B cell (primary cell): Measurements from ENCODE around the gene SAMM50. TPM values are rescaled to one million over a fixed set of nuclear protein-coding genes. Genes with fewer than 3 reads are reported as not detected.

Source experiments
- ATAC-seq: fragments of 200-7000 bp; cut with Tn5 transposase; one replicate; pipeline ENCODE4 v1.10.0; 2021; ENCODE audit warnings: low read depth, mild to moderate bottlenecking, moderate number of reproducible peaks, moderate library complexity
- CTCF ChIA-PET: fragments of 350-600 bp; sonication (Branson Sonifier 250); formaldehyde crosslinking; loops from one replicate; lab custom pipeline; 2021; ENCODE audit warnings: antibody characterized with exemption, inconsistent platforms; lab: Charles Lee
- POLR2A ChIA-PET: fragments of 350-600 bp; sonication (Branson Sonifier 250); formaldehyde crosslinking; loops from one replicate; lab custom pipeline; 2021; ENCODE audit warnings: antibody characterized with exemption; lab: Charles Lee
- DNase-seq: peaks from one replicate; pipeline ENCODE4 v3.0.0; 2013
- H2AFZ ChIP-seq: 2 replicates; pipeline ENCODE4 v1.6.1; 2012; ENCODE audit warnings: mild to moderate bottlenecking, low read depth, low read length; ENCODE audit not compliant: insufficient read depth, poor library complexity, severe bottlenecking
- H3K27ac ChIP-seq, 2 donors: 1 replicate in 1 of 2; 2 replicates in 1 of 2; pipeline ENCODE4 v1.5.1; 2012 to 2013; ENCODE audit warnings: low read length in 2 of 2, mild to moderate bottlenecking in 2 of 2, moderate library complexity in 1 of 2
- H3K27me3 ChIP-seq, 4 experiments: fragments of 200-600 bp in 1 of 4; sonication (generic) in 1 of 4; replicated peaks in 1 of 4; 1 replicate in 2 of 4; 2 replicates in 2 of 4; pipeline versions ENCODE4 v1.6.1 to v1.7.0; 2013 to 2016; ENCODE audit warnings: low read length in 3 of 4, mild to moderate bottlenecking in 2 of 4, mixed read lengths in 1 of 4, moderate library complexity in 1 of 4; ENCODE audit not compliant: insufficient read depth in 4 of 4, control insufficient read depth in 3 of 4; ENCODE audit errors: control extremely low read depth in 1 of 4
- H3K36me3 ChIP-seq, 2 experiments: replicated peaks in 1 of 2; 1 replicate in 1 of 2; 2 replicates in 1 of 2; pipeline versions ENCODE4 v1.6.1 to v1.7.1; 2013; ENCODE audit warnings: low read length in 1 of 2; ENCODE audit not compliant: insufficient read depth in 2 of 2, control insufficient read depth in 1 of 2; ENCODE audit errors: control extremely low read depth in 1 of 2, extremely low read depth in 1 of 2
- H3K4me1 ChIP-seq, 2 donors: fragments of 200-600 bp in 1 of 2; sonication (generic) in 1 of 2; 1 replicate in 1 of 2; 2 replicates in 1 of 2; pipeline versions ENCODE4 v1.5.1 to v1.6.1; 2013 to 2017; ENCODE audit warnings: low read length in 2 of 2; ENCODE audit not compliant: control insufficient read depth in 2 of 2, insufficient read depth in 2 of 2
- H3K4me2 ChIP-seq: replicated peaks from 2 replicates; pipeline ENCODE3; 2012; ENCODE audit warnings: mild to moderate bottlenecking, low read depth, low read length; ENCODE audit not compliant: poor library complexity, severe bottlenecking
- H3K4me3 ChIP-seq, 5 experiments: fragments of 200-600 bp in 1 of 5; sonication (generic) in 1 of 5; 1 replicate in 3 of 5; 2 replicates in 2 of 5; pipeline versions ENCODE4 v1.5.1 to v1.7.0; 2011 to 2016; ENCODE audit warnings: low read length in 4 of 5, mild to moderate bottlenecking in 4 of 5, low read depth in 2 of 5, control low read depth in 1 of 5, moderate library complexity in 1 of 5; ENCODE audit not compliant: insufficient read depth in 1 of 5; ENCODE audit errors: control extremely low read depth in 1 of 5, extremely low read depth in 1 of 5
- H3K79me2 ChIP-seq: fragments of 200-600 bp; sonication (generic); one replicate; pipeline ENCODE4 v1.6.0; 2016; ENCODE audit warnings: low read length; ENCODE audit not compliant: control insufficient read depth, insufficient read depth
- H3K9ac ChIP-seq: fragments of 200-600 bp; sonication (generic); 2 replicates; pipeline ENCODE4 v1.6.1; 2017; ENCODE audit warnings: mild to moderate bottlenecking, low read length, moderate library complexity
- H3K9me3 ChIP-seq, 3 donors: one replicate each; pipeline versions ENCODE4 v1.6.1 to v1.7.1; 2013; ENCODE audit warnings: low read length in 2 of 3; ENCODE audit not compliant: control insufficient read depth in 2 of 3, insufficient read depth in 1 of 3; ENCODE audit errors: control extremely low read depth in 1 of 3
- H4K20me1 ChIP-seq: 2 replicates; pipeline ENCODE4 v1.6.0; 2012; ENCODE audit warnings: mild to moderate bottlenecking, low read length; ENCODE audit not compliant: insufficient read depth, control insufficient read depth, poor library complexity, severe bottlenecking
- H3K27ac Mint-ChIP-seq: one replicate; pipeline ENCODE4 v1.8.0; 2021; ENCODE audit warnings: mixed read lengths
- H3K27me3 Mint-ChIP-seq: one replicate; pipeline ENCODE4 v1.8.0; 2021; ENCODE audit warnings: mixed read lengths
- H3K4me1 Mint-ChIP-seq: one replicate; pipeline ENCODE4 v1.8.0; 2021; ENCODE audit warnings: mixed read lengths
- H3K4me3 Mint-ChIP-seq: one replicate; pipeline ENCODE4 v1.8.0; 2021; ENCODE audit warnings: mixed read lengths
- H3K9me3 Mint-ChIP-seq: one replicate; pipeline ENCODE4 v1.8.0; 2022; ENCODE audit warnings: mixed read lengths; ENCODE audit not compliant: insufficient read depth
- EZH2 ChIP-seq: IDR thresholded peaks from 2 replicates; pipeline ENCODE4 v1.6.1; 2012; ENCODE audit warnings: borderline replicate concordance, low read depth, mild to moderate bottlenecking, moderate library complexity, low read length; ENCODE audit not compliant: insufficient read depth, poor library complexity, severe bottlenecking
- WGBS: methylation state at CpG from one replicate; pipeline ENCODE4 v1.1.5; 2013; ENCODE audit warnings: missing lambda C conversion rate; ENCODE audit not compliant: insufficient coverage; 5-methylcytosine and 5-hydroxymethylcytosine counted together
- intact Hi-C: fragments of 100-400 bp; cut with micrococcal nuclease; formaldehyde crosslinking; loops from one replicate; pipeline ENCODE4 v1.10.0; 2022
- polyA plus RNA-seq: library from polyadenylated mRNA; depleted of rRNA; stranded (reverse); fragments of >200 nt; gene quantifications from 2 replicates; pipeline ENCODE4 v1.2.3, GENCODE V29; 2012
- total RNA-seq, 2 donors: library from RNA; stranded (reverse); fragments of 120-200 nt in 1 of 2; gene quantifications; 1 replicate in 1 of 2; 2 replicates in 1 of 2; pipeline versions ENCODE4 v1.2.3 to v1.2.4, GENCODE V29; 2013 to 2022
- TF ChIP-seq, protein P1 (sequence below): fragments of 200-600 bp; IDR thresholded peaks from one replicate; pipeline ENCODE4 v1.8.0; 2022; ENCODE audit warnings: antibody characterized with exemption, mild to moderate bottlenecking

The SAMM50 gene
- total and polyA plus RNA-seq, 2 donors (not counting 1 experiment from before 2014, with no cell fraction given), result 18.8 to 43.2 TPM

DNA sequence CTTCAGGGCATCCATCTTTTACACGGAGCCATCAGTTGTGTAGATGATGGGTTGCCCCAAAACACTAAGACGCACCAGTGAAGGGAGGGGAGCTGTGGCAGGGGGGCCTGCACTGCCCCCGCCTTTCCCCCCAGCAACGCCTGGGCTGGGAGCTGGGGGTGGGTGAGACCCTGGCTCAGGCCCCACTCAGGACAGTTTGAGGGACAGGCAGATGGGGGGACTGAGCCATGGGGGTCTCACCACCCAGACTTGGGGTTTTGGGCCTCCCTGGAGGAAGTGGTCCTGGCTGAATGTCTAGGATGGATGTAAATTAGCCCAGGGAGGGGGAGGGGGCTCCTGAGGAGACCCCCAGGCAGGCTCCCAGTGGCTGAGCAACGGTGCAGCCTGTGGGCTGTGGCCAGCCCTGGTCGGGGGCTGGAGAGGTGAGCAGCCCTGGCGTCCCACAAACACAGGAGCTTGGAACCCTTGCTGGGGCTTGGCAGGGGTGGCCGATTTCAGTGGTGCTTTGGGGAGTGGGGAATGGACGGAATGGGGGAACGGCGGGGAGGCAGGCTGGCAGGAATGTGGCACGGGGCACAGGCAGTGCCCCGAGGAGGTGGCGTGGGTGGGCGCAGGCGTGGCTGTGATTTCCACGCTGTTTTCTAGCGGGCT lies 74.9 kb downstream of the SAMM50 start:
- CTCF ChIA-PET, result interaction anchor here (0.5 to 1.6 kb wide), 3 partner anchors 25 to 51 kb away, joined by 3 to 4 read pairs (median 3); no protein-coding TSS in a partner anchor
- no peak overlapping the region for H3K4me2 ChIP-seq
- no peak for ATAC-seq
- Mint-ChIP-seq H3K9me3 (no peaks in the 10 kb centered on the region), H3K27me3 (no peaks in the 10 kb centered on the region), H3K27ac (peak overlapping the region; percentile 68), H3K4me1 (peaks cover 65% of the 10 kb centered on the region), H3K4me3 (no peak overlapping the region)
- POLR2A ChIA-PET, result no interaction called here
- no peaks in the 10 kb centered on the region for H3K36me3 ChIP-seq
- no peak overlapping the region for H3K27ac ChIP-seq
- no peaks in the 10 kb centered on the region for H3K9me3 ChIP-seq
- H3K27me3 ChIP-seq, result no peaks in the 10 kb centered on the region
- intact Hi-C loops, result no loop called here
- peaks cover 86% of the 10 kb centered on the region for H3K79me2 ChIP-seq
- H3K4me1 ChIP-seq, result peaks cover 54 to 56% of the 10 kb centered on the region in 2 donors
- DNase-seq, result no peak
- no peak overlapping the region for H3K4me3 ChIP-seq
- H4K20me1 ChIP-seq, result peaks cover 18% of the 10 kb centered on the region
- H2AFZ ChIP-seq, result no peak overlapping the region
- H3K9ac ChIP-seq, result no peak overlapping the region
- 96% methylated on average over 17 of the region's 18 CpGs for WGBS
- TF ChIP-seq, protein P1, sequence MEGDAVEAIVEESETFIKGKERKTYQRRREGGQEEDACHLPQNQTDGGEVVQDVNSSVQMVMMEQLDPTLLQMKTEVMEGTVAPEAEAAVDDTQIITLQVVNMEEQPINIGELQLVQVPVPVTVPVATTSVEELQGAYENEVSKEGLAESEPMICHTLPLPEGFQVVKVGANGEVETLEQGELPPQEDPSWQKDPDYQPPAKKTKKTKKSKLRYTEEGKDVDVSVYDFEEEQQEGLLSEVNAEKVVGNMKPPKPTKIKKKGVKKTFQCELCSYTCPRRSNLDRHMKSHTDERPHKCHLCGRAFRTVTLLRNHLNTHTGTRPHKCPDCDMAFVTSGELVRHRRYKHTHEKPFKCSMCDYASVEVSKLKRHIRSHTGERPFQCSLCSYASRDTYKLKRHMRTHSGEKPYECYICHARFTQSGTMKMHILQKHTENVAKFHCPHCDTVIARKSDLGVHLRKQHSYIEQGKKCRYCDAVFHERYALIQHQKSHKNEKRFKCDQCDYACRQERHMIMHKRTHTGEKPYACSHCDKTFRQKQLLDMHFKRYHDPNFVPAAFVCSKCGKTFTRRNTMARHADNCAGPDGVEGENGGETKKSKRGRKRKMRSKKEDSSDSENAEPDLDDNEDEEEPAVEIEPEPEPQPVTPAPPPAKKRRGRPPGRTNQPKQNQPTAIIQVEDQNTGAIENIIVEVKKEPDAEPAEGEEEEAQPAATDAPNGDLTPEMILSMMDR, result no peak
- TF ChIP-seq EZH2, result no peak

DNA sequence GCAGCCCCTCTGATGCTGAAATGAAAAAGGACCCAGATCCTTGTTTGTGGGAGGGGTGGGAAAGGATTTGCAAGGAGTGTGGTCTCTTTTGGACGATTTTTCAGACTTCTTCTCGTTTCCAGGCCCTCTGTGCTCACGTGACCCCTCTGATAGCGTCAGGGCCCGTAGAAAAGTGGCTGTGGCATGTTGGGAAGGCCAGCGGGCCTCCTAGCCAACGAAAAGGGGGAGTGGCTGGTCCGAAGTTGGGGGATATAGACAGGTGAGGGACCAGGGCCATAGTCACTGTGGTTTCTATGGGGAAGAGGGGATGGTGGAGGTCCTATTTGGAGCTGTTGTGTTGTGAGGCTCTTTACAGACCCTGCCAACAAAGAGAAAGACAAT lies 75.5 kb downstream of the SAMM50 start:
- POLR2A ChIA-PET, result no interaction called here
- Histone ChIP-seq H3K79me2 (peaks cover 87% of the 10 kb centered on the region), H3K9ac (no peak overlapping the region), H3K27ac (no peak overlapping the region), H3K4me3 (no peak overlapping the region), H3K4me2 (peak overlapping the region; percentile 30), H3K27me3 (no peaks in the 10 kb centered on the region), H2AFZ (no peak overlapping the region), H3K9me3 (no peaks in the 10 kb centered on the region), H3K36me3 (no peaks in the 10 kb centered on the region), H4K20me1 (peaks cover 23% of the 10 kb centered on the region), H3K4me1 (peaks cover 50 to 51% of the 10 kb centered on the region in 2 donors)
- Mint-ChIP-seq H3K4me3 (no peak overlapping the region), H3K4me1 (peaks cover 60% of the 10 kb centered on the region), H3K27me3 (no peaks in the 10 kb centered on the region), H3K27ac (peak overlapping the region; percentile 68), H3K9me3 (no peaks in the 10 kb centered on the region)
- TF ChIP-seq, protein P1, result no peak
- no peak for TF ChIP-seq EZH2
- no peak for DNase-seq
- WGBS, result 76% methylated on average over 6 of the region's 8 CpGs
- intact Hi-C loops, result no loop called here
- ATAC-seq, result no peak
- CTCF ChIA-PET, result interaction anchor here (0.8 to 1.5 kb wide), 3 partner anchors 37 to 53 kb away, joined by 3 to 7 read pairs (median 3); no protein-coding TSS in a partner anchor
